Measurements from ENCODE around the gene LRP8.

The LRP8 gene

DNA sequence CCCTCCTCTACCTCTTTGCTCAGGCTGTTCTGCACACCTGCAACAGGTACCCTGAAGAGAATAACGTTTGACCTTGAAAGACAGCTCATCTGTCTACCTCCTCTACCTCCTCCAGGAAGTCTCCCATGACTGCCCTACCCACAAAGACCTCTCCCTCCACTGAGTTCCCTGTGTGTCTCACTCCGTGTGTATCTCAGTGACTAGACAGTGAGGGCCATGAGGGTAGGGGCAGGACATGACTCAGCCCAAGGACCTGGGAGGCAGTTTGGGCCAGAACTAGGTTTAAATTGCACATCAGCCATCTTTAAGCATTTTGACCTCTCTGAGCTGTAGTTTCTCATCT is 32.0 kb upstream of the LRP8 start:
- no peak for DNase-seq (ENCODE audit: low read depth in 2 of 2)

DNA sequence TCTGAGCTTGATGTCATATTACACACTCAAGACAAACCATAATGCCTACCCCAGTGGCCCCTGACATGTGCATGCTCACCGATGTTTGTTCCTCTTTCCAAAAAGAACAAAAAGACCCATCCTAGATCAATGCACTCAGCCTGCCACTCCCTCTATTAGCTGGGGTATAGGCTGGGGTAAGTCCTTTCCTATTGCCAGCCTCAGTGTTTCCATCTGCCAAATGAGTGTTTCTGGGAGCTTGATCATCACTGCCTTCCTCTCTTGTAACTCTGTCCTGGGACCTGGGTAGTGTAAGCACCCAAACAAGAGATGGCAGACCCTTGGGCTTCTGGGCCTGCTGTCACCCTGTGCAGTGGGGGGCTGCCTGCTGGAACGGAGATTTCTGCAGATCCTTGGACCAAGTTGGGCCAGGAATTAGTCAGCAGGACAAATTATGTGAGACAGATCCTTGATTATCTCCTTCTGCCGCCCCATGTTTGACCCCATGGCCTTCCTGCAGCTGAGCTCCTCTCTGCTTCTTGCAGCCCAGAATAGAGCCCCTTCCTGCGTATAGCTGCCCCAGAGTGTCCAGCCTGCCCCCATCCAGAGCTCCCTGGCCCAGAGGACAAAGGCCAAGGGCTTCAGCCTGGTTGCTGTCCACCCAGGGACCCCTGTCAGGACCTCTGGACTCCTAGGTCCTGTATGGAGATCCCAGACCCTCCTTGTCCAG is 31.5 kb upstream of the LRP8 start:
- DNase-seq (ENCODE audit: low read depth in 2 of 2), result no peak

- DNase-seq (ENCODE audit: low read depth in 2 of 2), result no peak
These were observed 28.8 kb upstream of the LRP8 start for GRCh38 chr1:53356637-53357036.

DNA sequence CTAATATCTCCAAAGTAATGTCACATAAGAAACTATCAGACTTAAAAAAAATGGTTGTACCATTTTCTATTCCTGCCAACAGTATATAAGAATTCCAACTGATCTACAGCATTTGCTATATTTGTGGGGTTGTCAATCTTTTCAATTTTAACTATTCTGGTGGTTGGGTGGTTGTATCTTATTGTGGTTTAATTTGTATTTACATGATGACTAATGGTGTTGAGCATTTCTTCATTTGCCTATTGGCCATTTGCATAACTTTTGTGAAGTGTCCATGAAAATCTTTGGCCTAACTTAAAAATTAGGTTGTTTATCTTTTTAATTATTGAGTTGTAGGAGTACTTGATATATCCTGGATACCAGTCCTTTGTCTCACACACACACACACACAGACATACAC is 26.2 kb upstream of the LRP8 start:
- no peak for DNase-seq (ENCODE audit: low read depth in 2 of 2)

DNA sequence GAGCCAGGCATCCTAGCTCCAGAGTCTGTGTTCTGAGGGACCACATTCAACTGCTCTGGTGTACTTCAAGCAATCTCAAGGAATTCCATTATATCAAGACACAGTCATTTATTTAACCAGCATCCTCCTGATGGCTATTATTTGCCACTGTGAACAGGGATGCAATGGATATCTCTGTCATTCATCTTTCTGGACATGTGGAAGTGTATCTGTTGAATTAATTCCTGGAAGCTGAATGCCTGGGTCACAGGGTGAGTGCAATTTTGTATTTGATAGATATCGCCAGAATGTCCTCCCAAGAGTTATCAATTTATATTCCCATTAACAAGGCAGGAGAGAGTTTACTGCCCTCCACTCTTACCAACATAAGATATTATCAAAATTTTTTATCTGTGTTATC is 24.7 kb upstream of the LRP8 start:
- DNase-seq (ENCODE audit: low read depth in 2 of 2), result no peak

DNA sequence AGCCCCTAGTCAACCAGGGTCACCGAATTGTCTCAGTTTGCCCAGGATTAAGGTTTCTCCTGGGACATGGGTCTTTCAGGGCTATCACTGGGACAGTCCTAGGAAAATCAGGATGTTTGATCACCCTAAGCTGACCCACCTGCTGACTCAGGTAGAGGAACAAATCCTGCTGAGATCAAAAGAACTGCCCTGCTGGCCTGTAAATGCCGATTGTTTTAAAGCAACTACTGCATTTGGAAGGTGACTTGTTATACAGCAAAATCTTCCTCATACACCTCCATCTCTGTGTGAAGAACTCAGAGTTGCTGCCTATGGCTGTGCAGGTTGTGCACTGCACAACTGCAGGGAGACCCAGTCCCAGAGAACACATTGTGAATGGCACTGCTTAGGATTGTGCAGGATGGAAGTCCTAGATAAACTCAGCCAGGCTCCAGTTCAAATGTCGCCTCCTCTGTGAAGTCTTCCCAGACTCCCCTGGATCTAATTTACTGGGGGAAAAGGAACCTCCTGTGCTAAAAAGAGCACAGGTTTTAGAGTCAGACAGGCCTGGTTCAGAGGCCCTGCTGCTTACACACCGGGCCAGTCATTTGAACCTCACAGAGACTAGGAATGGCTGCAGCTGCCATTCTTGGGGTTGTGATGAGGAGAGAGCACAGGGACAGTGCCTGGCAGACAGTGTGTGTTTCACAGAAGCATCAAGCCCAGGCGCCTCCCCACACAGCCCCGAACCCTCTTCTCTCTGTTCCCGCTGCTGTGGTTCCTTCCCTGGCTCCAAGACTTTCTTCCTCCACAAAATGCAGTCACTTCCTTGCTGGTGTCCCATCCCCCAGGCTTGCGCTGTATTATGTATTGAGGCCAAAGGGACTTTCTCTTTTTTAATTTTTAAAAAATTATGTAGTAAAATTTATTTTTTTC is 23.2 kb upstream of the LRP8 start:
- DNase-seq (ENCODE audit: low read depth in 2 of 2), result no peak

GRCh38 chr1:53349968-53350852 is 22.3 kb upstream of the LRP8 start:
- no peak for DNase-seq (ENCODE audit: low read depth in 2 of 2)

DNA sequence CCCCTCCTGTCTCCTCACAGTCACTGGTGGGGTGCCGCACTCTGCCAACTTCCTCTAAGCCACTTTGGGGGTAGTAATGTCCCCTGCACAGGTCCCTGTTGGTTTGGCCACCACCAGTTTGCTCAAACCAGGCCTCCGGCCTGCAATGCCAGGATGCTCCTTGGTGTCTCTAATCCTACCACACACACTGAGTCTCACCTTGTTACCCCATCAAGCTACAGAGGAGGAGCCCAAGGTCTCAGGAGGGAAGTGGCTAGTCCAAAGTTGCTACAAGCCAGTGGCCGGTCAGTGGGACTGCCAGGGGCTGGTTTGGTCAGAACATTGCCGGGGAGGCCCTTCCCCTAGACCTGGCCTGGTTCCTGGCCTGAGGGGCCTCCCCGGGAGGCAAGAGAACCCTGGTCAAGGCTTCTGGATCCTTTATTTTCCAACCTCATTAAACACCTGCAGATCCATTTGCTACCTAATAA is 21.5 kb upstream of the LRP8 start:
- DNase-seq (ENCODE audit: low read depth in 2 of 2), result no peak

GRCh38 chr1:53348486-53349368 is 20.9 kb upstream of the LRP8 start:
- DNase-seq (ENCODE audit: low read depth in 2 of 2), result no peak

GRCh38 chr1:53346814-53347176 is 18.9 kb upstream of the LRP8 start:
- DNase-seq (ENCODE audit: low read depth in 2 of 2), result no peak

DNA sequence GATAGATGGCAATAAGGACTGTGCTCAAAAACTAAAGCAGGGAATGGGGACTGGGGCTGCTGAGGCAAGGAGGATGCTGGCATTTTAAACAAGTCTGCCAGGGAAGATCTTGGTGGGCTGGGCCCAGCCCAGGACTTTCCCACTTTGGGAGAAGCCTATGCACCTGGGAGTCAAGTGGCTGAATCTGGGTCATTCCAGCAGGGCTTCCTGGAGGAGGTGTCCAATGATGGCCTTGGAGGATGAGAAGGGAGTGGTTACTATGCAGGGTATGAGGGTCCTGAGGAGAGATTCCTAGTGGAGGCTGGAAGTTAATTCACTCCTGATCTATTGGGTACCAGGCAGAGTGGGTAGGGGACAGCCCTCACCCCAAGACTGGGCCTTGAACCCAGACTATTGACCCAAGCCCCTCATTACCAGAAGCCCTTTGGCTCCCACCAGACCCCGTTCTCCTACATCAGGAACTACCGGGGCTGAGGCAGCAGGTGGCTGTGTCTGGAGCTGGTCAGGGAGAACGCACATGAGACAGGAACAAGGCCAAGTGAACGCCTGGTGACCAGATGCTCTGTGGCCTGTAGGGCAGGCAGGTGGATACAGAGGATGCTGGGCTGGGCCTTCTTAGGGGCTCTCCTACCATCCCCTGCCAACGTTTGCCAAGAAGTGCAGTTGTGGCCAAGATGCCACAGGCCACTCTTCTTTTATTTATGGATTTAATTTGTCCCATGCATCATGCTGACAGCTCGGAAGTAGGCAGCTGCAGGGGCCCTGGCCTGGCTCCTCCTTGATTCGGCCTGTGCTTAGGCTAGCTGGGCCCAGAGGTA is 18.3 kb upstream of the LRP8 start:
- no peak for DNase-seq (ENCODE audit: low read depth in 2 of 2)

GRCh38 chr1:53344921-53345838 is 17.3 kb upstream of the LRP8 start:
- no peak for DNase-seq (ENCODE audit: low read depth in 2 of 2)

- no peak for DNase-seq (ENCODE audit: low read depth in 2 of 2)
These were observed 16.2 kb upstream of the LRP8 start for GRCh38 chr1:53343831-53344668.

GRCh38 chr1:53342735-53343470 is 15.0 kb upstream of the LRP8 start:
- no peak for DNase-seq (ENCODE audit: low read depth in 2 of 2)

GRCh38 chr1:53341961-53342707 is 14.3 kb upstream of the LRP8 start:
- DNase-seq (ENCODE audit: low read depth in 2 of 2), result no peak

DNA sequence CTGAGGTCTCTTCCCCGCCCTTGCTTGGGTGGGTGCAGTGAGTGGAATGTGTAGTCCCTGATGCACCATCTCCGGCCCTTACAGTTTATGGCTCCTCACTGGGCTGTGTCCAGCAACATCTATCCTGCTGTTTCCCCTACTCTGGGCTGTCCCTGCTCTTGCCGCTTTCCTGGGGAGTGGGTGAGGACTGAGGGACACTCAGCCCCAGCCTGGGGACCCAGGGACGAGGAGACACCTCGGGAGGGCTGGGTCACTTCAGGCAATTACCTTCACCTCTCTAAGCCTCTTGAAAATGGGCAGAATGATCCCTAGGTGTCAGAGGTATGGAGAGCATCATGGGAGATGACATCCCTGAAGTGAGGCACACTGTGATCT is 13.6 kb upstream of the LRP8 start:
- DNase-seq (ENCODE audit: low read depth in 2 of 2), result no peak
